HL-60 (cell line): Measurements from ENCODE around the gene AKR7A3.

Experiments
- CTCF ChIP-seq: IDR thresholded peaks from one replicate; pipeline ENCODE4 v1.5.1; 2011; ENCODE audit warnings: low read length, control low read depth, inconsistent platforms; ENCODE audit not compliant: insufficient read depth
- GABPA ChIP-seq: IDR thresholded peaks from 2 replicates; pipeline ENCODE4 v1.6.1; 2012; ENCODE audit warnings: low read depth
- POLR2AphosphoS5 ChIP-seq: IDR thresholded peaks from 2 replicates; pipeline ENCODE4 v1.6.1; 2012; ENCODE audit warnings: low read depth
- REST ChIP-seq: IDR thresholded peaks from 2 replicates; pipeline ENCODE4 v1.6.1; 2012; ENCODE audit warnings: low read depth; ENCODE audit not compliant: insufficient replicate concordance
- SPI1 ChIP-seq: IDR thresholded peaks from 2 replicates; pipeline ENCODE4 v1.6.1; 2012; ENCODE audit warnings: low read depth, mild to moderate bottlenecking, borderline replicate concordance

GRCh38 chr1:19262744-19263143 is 25.8 kb downstream of the AKR7A3 start:
- TF ChIP-seq CTCF (no peak), GABPA (no peak), SPI1 (no peak), REST (no peak), POLR2AphosphoS5 (no peak)
